ENCODE data around the gene RNF212. TPM values are rescaled to one million over a fixed set of nuclear protein-coding genes. Genes with fewer than 3 reads are reported as not detected.

Gene RNF212
- total and polyA plus RNA-seq, 2 experiments from 2014 or later: 2.5 to 6.0 TPM

DNA sequence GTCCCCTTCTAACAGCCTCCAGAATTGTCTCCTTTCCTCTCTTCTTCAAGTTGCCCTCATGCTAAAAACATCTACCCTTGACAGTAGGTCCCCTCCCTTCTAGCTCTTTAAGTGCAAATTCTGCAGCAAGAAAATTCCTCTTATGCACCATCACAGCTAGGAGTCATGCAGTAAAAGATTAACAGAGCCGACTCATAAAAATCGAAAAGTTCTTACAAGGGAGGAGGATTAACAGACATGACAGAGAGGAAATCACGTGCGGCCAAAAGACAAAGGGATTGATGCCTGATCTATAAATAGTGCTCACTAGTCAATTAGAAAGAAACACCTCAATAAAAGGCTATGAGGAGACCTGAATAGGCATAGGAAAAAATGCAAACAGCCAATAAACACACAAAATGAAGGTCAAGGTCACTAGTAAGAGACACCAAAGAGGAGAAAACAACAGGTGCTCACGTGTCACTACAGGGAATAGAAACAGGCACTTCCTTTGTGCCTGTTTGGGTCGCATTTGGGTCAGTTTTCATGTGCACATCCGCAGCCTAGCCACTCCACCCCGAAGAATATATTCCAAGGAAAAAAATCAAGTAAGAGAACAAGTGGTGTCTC lies 3.4 kb downstream of the RNF212 start:
- no peak overlapping the region for H2AFZ ChIP-seq
- TF ChIP-seq EZH2 (IDR thresholded peaks at IDR 0.05; ENCODE audit: insufficient read depth, poor library complexity, severe bottlenecking): no peak
- TF ChIP-seq EZH2phosphoT487 (IDR thresholded peaks at IDR 0.05; ENCODE audit: insufficient read depth, low read depth): no peak
- H3K9me3 ChIP-seq (ENCODE audit: low read depth): no peaks in the 10 kb centered on the region
- no peaks in the 10 kb centered on the region for H3K9me2 ChIP-seq (ENCODE audit: insufficient read depth)
- H3K9ac ChIP-seq: no peak overlapping the region
- H3F3A ChIP-seq (ENCODE audit: insufficient read depth): no peaks in the 10 kb centered on the region
- peaks cover 5% of the 10 kb centered on the region; the same call in 1 of the 2 replicates for H3K27me3 ChIP-seq (replicated peaks; ENCODE audit: insufficient read depth)
- in situ Hi-C loops (cut with MboI): no loop called here
- no peaks in the 10 kb centered on the region for H3K79me2 ChIP-seq (ENCODE audit: insufficient read depth)
- H3K36me3 ChIP-seq (ENCODE audit: low read depth): no peaks in the 10 kb centered on the region
- H3K27ac ChIP-seq: no peak overlapping the region
- H3K4me1 ChIP-seq (ENCODE audit: insufficient read depth): no peaks in the 10 kb centered on the region; the same call in 1 of the 2 replicates
- no peaks in the 10 kb centered on the region for H4K20me1 ChIP-seq (ENCODE audit: insufficient read depth)
- DNase-seq: peak; percentile 28
- no peak overlapping the region for H3K4me3 ChIP-seq
- 42 to 43% methylated on average over 8 of the region's 8 CpGs for WGBS, 2 experiments (ENCODE audit: low coverage in 1 of 2, low lambda C conversion rate in 2 of 2, missing lambda C conversion rate in 2 of 2)
- no peak overlapping the region for H3K4me2 ChIP-seq (ENCODE audit: unreplicated experiment)

DNA sequence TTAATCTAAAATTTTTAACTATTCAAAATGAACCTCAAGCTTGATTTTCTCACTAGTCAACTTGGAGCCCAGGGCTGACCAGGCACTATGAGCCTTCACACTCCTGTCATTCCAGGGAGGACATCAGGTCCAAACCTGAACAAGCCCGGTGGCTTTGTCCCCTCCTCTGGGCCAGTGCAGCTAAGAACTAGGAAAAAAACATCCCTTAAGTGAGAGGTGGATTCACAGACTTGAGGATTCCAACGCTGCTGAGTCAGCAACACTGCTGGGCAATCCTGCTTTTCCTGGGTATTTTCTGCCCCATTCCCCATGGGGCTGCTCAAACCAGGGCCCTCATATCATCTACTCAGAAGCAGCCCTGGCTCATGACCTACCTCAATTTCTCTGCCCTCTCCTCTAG lies 4.0 kb downstream of the RNF212 start:
- H3K4me3 ChIP-seq: no peak overlapping the region
- no peak overlapping the region for H3K9ac ChIP-seq
- in situ Hi-C loops (cut with MboI): no loop called here
- no peaks in the 10 kb centered on the region for H3K9me2 ChIP-seq (ENCODE audit: insufficient read depth)
- H2AFZ ChIP-seq: no peak overlapping the region
- no peak overlapping the region for H3K27ac ChIP-seq
- 92 to 93% methylated on average over 2 of the region's 2 CpGs for WGBS, 2 experiments (ENCODE audit: low coverage in 1 of 2, low lambda C conversion rate in 2 of 2, missing lambda C conversion rate in 2 of 2)
- no peak for TF ChIP-seq EZH2phosphoT487 (IDR thresholded peaks at IDR 0.05; ENCODE audit: insufficient read depth, low read depth)
- no peak for TF ChIP-seq EZH2 (IDR thresholded peaks at IDR 0.05; ENCODE audit: insufficient read depth, poor library complexity, severe bottlenecking)
- no peaks in the 10 kb centered on the region for H4K20me1 ChIP-seq (ENCODE audit: insufficient read depth)
- no peaks in the 10 kb centered on the region for H3F3A ChIP-seq (ENCODE audit: insufficient read depth)
- peaks cover 5% of the 10 kb centered on the region; the same call in 1 of the 2 replicates for H3K27me3 ChIP-seq (replicated peaks; ENCODE audit: insufficient read depth)
- no peaks in the 10 kb centered on the region; the same call in 1 of the 2 replicates for H3K4me1 ChIP-seq (ENCODE audit: insufficient read depth)
- DNase-seq: no peak
- no peaks in the 10 kb centered on the region for H3K79me2 ChIP-seq (ENCODE audit: insufficient read depth)
- no peaks in the 10 kb centered on the region for H3K9me3 ChIP-seq (ENCODE audit: low read depth)
- no peaks in the 10 kb centered on the region for H3K36me3 ChIP-seq (ENCODE audit: low read depth)
- no peak overlapping the region for H3K4me2 ChIP-seq (ENCODE audit: unreplicated experiment)

DNA sequence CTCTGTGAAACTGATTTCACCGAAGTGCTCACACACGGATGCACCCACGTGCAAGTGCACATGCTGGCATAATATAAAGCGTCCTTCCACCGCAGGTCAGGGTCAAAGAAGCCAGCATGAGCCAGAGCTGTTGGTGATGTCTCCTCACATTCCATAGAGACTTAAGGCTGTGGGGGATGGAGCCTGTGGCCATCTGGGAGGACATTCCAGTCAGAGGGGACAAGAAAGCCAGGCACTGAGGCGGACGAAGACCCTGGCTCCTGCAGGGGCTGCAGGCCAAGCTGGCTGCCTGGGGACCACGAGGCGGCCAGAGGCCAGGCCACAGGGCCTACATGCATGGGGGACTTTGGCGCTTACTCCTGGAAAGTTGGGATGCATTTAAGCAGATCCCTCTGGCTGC lies 7.7 kb downstream of the RNF212 start:
- Histone ChIP-seq H3K27ac (no peak overlapping the region), H3K36me3 (ENCODE audit: low read depth) (no peaks in the 10 kb centered on the region), H3K27me3 (replicated peaks; ENCODE audit: insufficient read depth) (no peaks in the 10 kb centered on the region; the same call in 1 of the 2 replicates), H3K9me2 (ENCODE audit: insufficient read depth) (no peaks in the 10 kb centered on the region), H3K4me2 (ENCODE audit: unreplicated experiment) (no peak overlapping the region), H3K79me2 (ENCODE audit: insufficient read depth) (no peaks in the 10 kb centered on the region), H4K20me1 (ENCODE audit: insufficient read depth) (no peaks in the 10 kb centered on the region), H3K4me3 (no peak overlapping the region), H3K9me3 (ENCODE audit: low read depth) (no peaks in the 10 kb centered on the region), H3K4me1 (ENCODE audit: insufficient read depth) (no peaks in the 10 kb centered on the region; the same call in 1 of the 2 replicates), H3K9ac (no peak overlapping the region), H2AFZ (no peak overlapping the region), H3F3A (ENCODE audit: insufficient read depth) (no peaks in the 10 kb centered on the region)
- WGBS, 2 experiments (ENCODE audit: low coverage in 1 of 2, low lambda C conversion rate in 2 of 2, missing lambda C conversion rate in 2 of 2): 68 to 71% methylated on average over 10 of the region's 10 CpGs
- no peak for DNase-seq
- TF ChIP-seq EZH2 (IDR thresholded peaks at IDR 0.05; ENCODE audit: insufficient read depth, poor library complexity, severe bottlenecking) (no peak), EZH2phosphoT487 (IDR thresholded peaks at IDR 0.05; ENCODE audit: insufficient read depth, low read depth) (no peak)
- in situ Hi-C loops (cut with MboI): no loop called here

DNA sequence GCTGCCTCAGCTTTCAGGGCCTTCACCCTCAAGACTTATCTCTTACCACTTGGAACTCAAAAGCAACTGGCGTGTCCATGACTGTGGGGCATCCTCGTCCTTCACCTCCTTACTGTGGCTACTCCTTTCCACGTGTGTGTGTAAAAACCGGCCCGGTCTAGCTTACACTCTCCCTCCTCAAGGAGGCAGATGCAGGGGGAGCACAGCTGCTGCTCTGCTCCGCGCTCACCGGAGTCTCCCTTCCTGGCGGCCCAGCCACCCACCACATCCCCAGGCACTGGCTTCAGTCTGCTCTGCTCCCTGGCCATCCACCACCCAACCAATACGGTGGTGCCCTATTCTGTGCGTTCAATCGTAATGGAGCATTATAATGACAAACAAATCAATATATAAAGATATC lies 8.3 kb downstream of the RNF212 start:
- no peak overlapping the region for H3K4me3 ChIP-seq
- DNase-seq: no peak
- H3F3A ChIP-seq (ENCODE audit: insufficient read depth): no peaks in the 10 kb centered on the region
- no peaks in the 10 kb centered on the region for H3K9me2 ChIP-seq (ENCODE audit: insufficient read depth)
- no peaks in the 10 kb centered on the region for H3K79me2 ChIP-seq (ENCODE audit: insufficient read depth)
- H3K4me1 ChIP-seq (ENCODE audit: insufficient read depth): no peaks in the 10 kb centered on the region; the same call in 1 of the 2 replicates
- in situ Hi-C loops (cut with MboI): no loop called here
- H4K20me1 ChIP-seq (ENCODE audit: insufficient read depth): no peaks in the 10 kb centered on the region
- TF ChIP-seq EZH2 (IDR thresholded peaks at IDR 0.05; ENCODE audit: insufficient read depth, poor library complexity, severe bottlenecking) (no peak), EZH2phosphoT487 (IDR thresholded peaks at IDR 0.05; ENCODE audit: insufficient read depth, low read depth) (no peak)
- no peak overlapping the region for H3K4me2 ChIP-seq (ENCODE audit: unreplicated experiment)
- no peaks in the 10 kb centered on the region; the same call in 1 of the 2 replicates for H3K27me3 ChIP-seq (replicated peaks; ENCODE audit: insufficient read depth)
- no peak overlapping the region for H2AFZ ChIP-seq
- H3K9me3 ChIP-seq (ENCODE audit: low read depth): no peaks in the 10 kb centered on the region
- 63 to 68% methylated on average over 12 of the region's 12 CpGs for WGBS, 2 experiments (ENCODE audit: low coverage in 1 of 2, low lambda C conversion rate in 2 of 2, missing lambda C conversion rate in 2 of 2)
- H3K27ac ChIP-seq: no peak overlapping the region
- no peaks in the 10 kb centered on the region for H3K36me3 ChIP-seq (ENCODE audit: low read depth)
- H3K9ac ChIP-seq: no peak overlapping the region

Measured in GM23248 (cell line).